Peyer's patch (tissue), 4 donors: ENCODE measurements around the gene RPL27. TPM values are rescaled to one million over a fixed set of nuclear protein-coding genes. Genes with fewer than 3 reads are reported as not detected.
A peak's percentile ranks its signal among the peaks of the same experiment; 100 is the strongest.

Experiments
- DNase-seq, 3 donors: peaks; one replicate each; pipeline ENCODE4 v3.0.0-alpha.2; 2017 to 2019
- H3K27ac ChIP-seq, 4 donors: fragments of 200-600 bp; sonication (generic); one replicate each; pipeline ENCODE4 v1.5.1; 2016 to 2019
- H3K27me3 ChIP-seq, 2 donors: fragments of 200-600 bp; sonication (generic); one replicate each; pipeline ENCODE4 v1.5.1; 2019
- H3K36me3 ChIP-seq, 3 donors: fragments of 200-600 bp; sonication (generic); one replicate each; pipeline ENCODE4 v1.5.1; 2016 to 2019
- H3K4me1 ChIP-seq, 4 donors: fragments of 200-600 bp; sonication (generic); one replicate each; pipeline ENCODE4 v1.5.1; 2016 to 2019
- H3K4me3 ChIP-seq, 4 donors: fragments of 200-600 bp; sonication (generic); 1 replicate in 3 of 4; 2 replicates in 1 of 4; pipeline ENCODE4 v1.5.1; 2016 to 2019; ENCODE audit warnings: mild to moderate bottlenecking in 1 of 4
- H3K9me3 ChIP-seq, 4 donors: fragments of 200-600 bp; sonication (generic); one replicate each; pipeline ENCODE4 v1.5.1; 2016 to 2019; ENCODE audit warnings: mild to moderate bottlenecking in 1 of 4
- CTCF ChIP-seq, 6 experiments: fragments of 450-650 bp in 4 of 6; fragments of 200-600 bp in 2 of 6; sonication (generic) in 1 of 6; IDR thresholded peaks; one replicate each; pipeline ENCODE4 v1.5.1; 2017 to 2019; ENCODE audit warnings: antibody characterized with exemption in 6 of 6, mild to moderate bottlenecking in 3 of 6, moderate library complexity in 1 of 6
- POLR2A ChIP-seq, 2 donors: fragments of 450-650 bp; IDR thresholded peaks; one replicate each; pipeline ENCODE4 v1.5.1; 2017; ENCODE audit warnings: antibody characterized with exemption in 2 of 2, mild to moderate bottlenecking in 2 of 2, moderate library complexity in 2 of 2
- total RNA-seq, 4 donors: library from RNA; depleted of rRNA; stranded (reverse); fragments of >200 nt; gene quantifications; one replicate each; pipeline ENCODE4 v1.1.0, GENCODE V29; 2016

Gene RPL27
- total RNA-seq, 4 donors from 2014 or later: 331 to 1,066 (median 442) TPM

GRCh38 chr17:43025766-43026537 lies 27.7 kb downstream of the RPL27 start:
- no peak for DNase-seq
- Histone ChIP-seq H3K9me3 (no peaks in the 10 kb centered on the region), H3K27ac (peak overlapping the region in 1 of 4 donors; percentile 74), H3K27me3 (no peaks in the 10 kb centered on the region), H3K4me1 (peaks cover 0 to 13% (median 5%) of the 10 kb centered on the region in 4 donors), H3K36me3 (no peaks in the 10 kb centered on the region), H3K4me3 (no peak overlapping the region)
- TF ChIP-seq POLR2A (IDR thresholded peaks at IDR 0.05) (no peak), CTCF (IDR thresholded peaks at IDR 0.05) (no peak)

GRCh38 chr17:43026595-43026994 lies 28.4 kb downstream of the RPL27 start:
- Histone ChIP-seq H3K27ac (no peak overlapping the region), H3K27me3 (no peaks in the 10 kb centered on the region)

GRCh38 chr17:43027091-43028032 lies 29.1 kb downstream of the RPL27 start:
- H3K36me3 ChIP-seq: no peaks in the 10 kb centered on the region
- H3K4me3 ChIP-seq: no peak overlapping the region
- TF ChIP-seq CTCF (IDR thresholded peaks at IDR 0.05): no peak
- no peak for TF ChIP-seq POLR2A (IDR thresholded peaks at IDR 0.05)
- no peak overlapping the region for H3K27ac ChIP-seq
- peaks cover 0 to 11% (median 3%) of the 10 kb centered on the region in 4 donors for H3K4me1 ChIP-seq
- no peak for DNase-seq
- no peaks in the 10 kb centered on the region for H3K9me3 ChIP-seq
- H3K27me3 ChIP-seq: no peaks in the 10 kb centered on the region

More at GRCh38 chr17:43026595-43026994, 28.4 kb downstream of the RPL27 start:
- no peak for DNase-seq
- Histone ChIP-seq H3K9me3 (no peaks in the 10 kb centered on the region), H3K36me3 (no peaks in the 10 kb centered on the region), H3K4me1 (peaks cover 0 to 11% (median 3%) of the 10 kb centered on the region in 4 donors), H3K4me3 (no peak overlapping the region)
- TF ChIP-seq POLR2A (IDR thresholded peaks at IDR 0.05): no peak
- no peak for TF ChIP-seq CTCF (IDR thresholded peaks at IDR 0.05)

GRCh38 chr17:43028221-43028861 lies 30.1 kb downstream of the RPL27 start:
- DNase-seq: no peak
- Histone ChIP-seq H3K4me1 (peaks cover 0 to 5% (median 1%) of the 10 kb centered on the region in 4 donors), H3K9me3 (no peaks in the 10 kb centered on the region), H3K36me3 (no peaks in the 10 kb centered on the region), H3K4me3 (no peak overlapping the region), H3K27me3 (no peaks in the 10 kb centered on the region), H3K27ac (no peak overlapping the region)
- TF ChIP-seq POLR2A (IDR thresholded peaks at IDR 0.05) (no peak), CTCF (IDR thresholded peaks at IDR 0.05) (no peak)

GRCh38 chr17:43030137-43030767 lies 32.0 kb downstream of the RPL27 start:
- H3K27ac ChIP-seq: no peak overlapping the region
- no peaks in the 10 kb centered on the region for H3K36me3 ChIP-seq
- TF ChIP-seq CTCF (IDR thresholded peaks at IDR 0.05): no peak
- no peak for DNase-seq
- no peak overlapping the region for H3K4me3 ChIP-seq
- H3K27me3 ChIP-seq: no peaks in the 10 kb centered on the region
- H3K4me1 ChIP-seq: peaks cover 0 to 2% (median 0%) of the 10 kb centered on the region in 4 donors
- H3K9me3 ChIP-seq: no peaks in the 10 kb centered on the region
